Muscle of back (tissue), 11 donors: ENCODE measurements around the gene TBC1D5. TPM values are rescaled to one million over a fixed set of nuclear protein-coding genes. Genes with fewer than 3 reads are reported as not detected.
"Not testable (repeated sequence)": the region's sequence is repeated elsewhere in the genome, so short reads cannot be mapped to it uniquely, and the experiment has no call there.

Experiments used
- DNase-seq, 3 donors: peaks; one replicate each; pipeline versions ENCODE4 v3.0.0 to v3.0.0-alpha.2; 2013
- polyA plus RNA-seq, 10 donors: library from polyadenylated mRNA; unstranded; fragments of 120-200 nt; gene quantifications; one replicate each; pipeline ENCODE4 v1.2.1, GENCODE V29; 2013; ENCODE audit not compliant: insufficient read length in 10 of 10

Gene TBC1D5
- polyA plus RNA-seq, 10 donors = 25.5 to 37.7 (median 32.2) TPM

GRCh38 chr3:17645074-17645698 is 97.2 kb downstream of the TBC1D5 start:
- peak; percentile 23 to 63 (median 43) for DNase-seq

DNA sequence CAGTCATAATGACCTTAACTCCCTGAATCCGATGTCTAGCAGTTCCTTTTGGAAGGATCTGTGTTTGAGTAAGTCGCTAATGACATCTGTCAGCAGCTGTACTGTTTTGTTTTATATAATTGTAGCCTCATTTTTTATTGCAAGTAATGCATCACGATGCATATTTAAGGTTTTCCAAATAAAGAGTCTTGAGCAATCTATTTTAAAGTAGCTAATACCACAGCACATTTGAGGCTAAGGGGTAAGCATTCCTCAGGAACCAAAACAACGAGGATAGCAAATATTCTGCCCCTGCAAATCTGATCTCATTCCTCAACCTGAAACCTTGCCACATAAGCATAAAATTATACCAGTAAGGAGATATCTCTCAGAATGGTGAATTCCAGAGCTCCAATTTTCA is 98.7 kb downstream of the TBC1D5 start:
- DNase-seq = peak in 1 of 3 donors; percentile 53

- DNase-seq = no peak
These were observed 100.0 kb downstream of the TBC1D5 start for GRCh38 chr3:17642474-17642873.

GRCh38 chr3:17640466-17640865 is 102.0 kb downstream of the TBC1D5 start:
- DNase-seq = no peak

GRCh38 chr3:17639765-17640164 is 102.7 kb downstream of the TBC1D5 start:
- DNase-seq = peak in 1 of 3 donors; percentile 78

DNA sequence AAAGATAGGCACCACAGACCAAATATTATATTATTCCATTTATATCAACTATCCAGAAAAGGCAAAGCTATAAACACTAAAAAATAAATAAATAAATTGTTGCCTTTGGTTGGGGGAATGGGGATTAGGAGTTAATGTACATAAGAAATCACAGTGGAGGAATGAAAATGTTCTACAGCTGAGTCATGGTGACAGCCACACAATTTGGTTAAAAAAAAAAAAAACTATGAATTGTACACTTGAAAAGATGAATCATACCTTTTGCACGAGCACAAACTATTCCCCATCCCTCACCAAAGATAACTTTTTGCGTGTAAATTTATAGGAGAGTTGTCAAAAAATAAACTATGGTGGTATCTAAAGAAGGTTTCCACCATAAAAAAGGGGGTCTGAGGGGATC is 103.2 kb downstream of the TBC1D5 start:
- peak in 1 of 3 donors; percentile 54 for DNase-seq

GRCh38 chr3:17638356-17638755 is 104.1 kb downstream of the TBC1D5 start:
- no peak for DNase-seq

- DNase-seq = not testable (repeated sequence)
These were observed 106.8 kb downstream of the TBC1D5 start for GRCh38 chr3:17635675-17636074.

DNA sequence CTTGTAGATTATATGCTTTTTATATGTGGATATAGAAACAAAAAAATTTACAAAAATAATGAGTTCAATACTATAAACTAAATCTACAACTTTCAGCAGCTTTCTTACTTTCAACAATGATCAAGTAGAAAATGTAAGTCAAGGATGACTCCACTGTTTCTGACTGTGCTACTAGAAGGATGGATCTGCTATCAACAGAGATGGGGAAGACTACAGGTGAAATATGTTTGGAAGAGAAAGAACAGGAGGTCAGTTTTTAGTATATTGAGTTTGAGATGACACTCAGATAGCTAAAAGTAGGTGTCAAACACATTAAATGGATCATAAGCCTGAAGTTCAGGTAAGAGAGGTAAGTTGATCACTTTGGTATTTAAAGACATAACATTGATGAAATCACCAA is 107.5 kb downstream of the TBC1D5 start:
- no peak for DNase-seq

- DNase-seq = no peak
These were observed 108.2 kb downstream of the TBC1D5 start for GRCh38 chr3:17634201-17634600.

- DNase-seq = peak in 1 of 3 donors; percentile 34
These were observed 109.9 kb downstream of the TBC1D5 start for GRCh38 chr3:17632401-17633100.

GRCh38 chr3:17631609-17632008 is 110.8 kb downstream of the TBC1D5 start:
- DNase-seq = no peak

DNA sequence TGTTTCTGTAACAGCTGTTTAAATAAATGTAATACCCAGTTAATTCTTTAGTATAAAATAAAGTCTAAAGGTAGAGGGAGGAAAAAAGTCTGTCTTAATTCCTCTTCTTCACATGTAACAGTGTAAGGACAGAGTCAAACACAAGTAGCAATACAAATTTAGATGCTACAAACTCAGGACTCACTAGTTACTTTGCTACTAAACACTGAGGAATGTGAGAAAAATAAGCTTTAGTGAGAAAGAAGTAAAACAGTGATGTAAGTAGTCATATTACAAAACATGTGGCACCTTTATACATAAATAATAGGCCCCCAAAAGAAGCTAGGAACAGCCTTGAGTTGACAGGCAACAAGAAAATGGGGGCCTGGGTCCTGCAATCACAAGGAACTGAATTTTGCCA is 113.0 kb downstream of the TBC1D5 start:
- no peak for DNase-seq

GRCh38 chr3:17626395-17626794 is 116.0 kb downstream of the TBC1D5 start:
- no peak for DNase-seq

GRCh38 chr3:17625133-17625532 is 117.3 kb downstream of the TBC1D5 start:
- DNase-seq = no peak

GRCh38 chr3:17623464-17623863 is 119.0 kb downstream of the TBC1D5 start:
- DNase-seq = no peak

- no peak for DNase-seq
These were observed 122.5 kb downstream of the TBC1D5 start for GRCh38 chr3:17619968-17620367.

DNA sequence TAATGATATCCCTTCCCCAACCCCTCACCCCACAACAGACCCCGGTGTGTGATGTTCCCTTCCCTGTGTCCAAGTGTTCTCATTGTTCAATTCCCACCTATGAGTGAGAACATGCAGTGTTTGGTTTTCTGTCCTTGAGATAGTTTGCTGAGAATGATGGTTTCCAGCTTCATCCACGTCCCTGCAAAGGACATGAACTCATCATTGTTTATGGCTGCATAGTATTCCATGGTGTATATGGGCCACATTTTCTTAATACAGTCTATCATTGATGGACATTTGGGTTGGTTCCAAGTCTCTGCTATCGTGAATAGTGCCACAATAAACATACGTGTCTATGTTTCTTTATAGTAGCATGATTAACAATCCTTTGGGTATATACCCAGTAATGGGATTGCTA is 129.4 kb downstream of the TBC1D5 start:
- DNase-seq = not testable (repeated sequence)

GRCh38 chr3:17607905-17608304 is 134.5 kb downstream of the TBC1D5 start:
- DNase-seq = no peak

- no peak for DNase-seq
These were observed 136.5 kb downstream of the TBC1D5 start for GRCh38 chr3:17605934-17606333.

GRCh38 chr3:17605032-17605431 is 137.4 kb downstream of the TBC1D5 start:
- peak in 1 of 3 donors; percentile 62 for DNase-seq

DNA sequence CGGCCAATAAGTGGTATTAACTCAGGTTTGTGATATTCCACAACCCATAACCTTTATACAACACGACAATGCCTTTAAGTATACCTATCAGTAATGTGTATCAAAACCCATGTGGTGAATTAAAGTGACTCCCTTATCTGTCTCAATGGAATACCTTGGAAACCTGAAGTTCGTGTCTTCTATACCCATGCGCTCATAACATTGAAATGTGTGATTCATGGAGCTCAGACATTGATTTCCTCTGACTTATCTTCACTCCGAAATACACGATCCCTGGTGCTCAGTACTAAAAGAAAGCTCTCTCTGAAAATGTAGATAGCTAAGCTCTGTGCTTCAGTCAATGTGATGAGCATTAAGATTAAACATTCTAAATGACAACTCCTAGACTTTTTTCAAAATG is 140.3 kb downstream of the TBC1D5 start:
- no peak for DNase-seq

DNA sequence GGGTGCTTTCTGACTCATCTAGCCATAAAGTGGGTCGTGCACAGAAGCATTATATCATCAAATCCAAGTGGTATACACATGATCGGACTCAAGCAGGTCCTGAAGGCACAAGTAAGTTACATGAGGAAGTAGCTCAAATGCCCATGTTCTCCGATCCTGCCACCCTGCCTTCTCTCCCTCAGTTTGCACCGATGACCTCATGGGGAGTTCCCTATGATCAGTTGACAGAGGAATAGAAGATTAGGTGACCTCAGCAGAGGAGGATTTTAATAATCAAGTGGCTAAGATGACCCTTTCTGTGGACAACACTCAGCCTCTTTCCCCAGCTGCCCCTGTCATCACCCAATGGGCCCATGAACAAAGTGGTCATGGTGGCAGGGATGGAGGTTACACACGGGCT is 149.5 kb downstream of the TBC1D5 start:
- DNase-seq = no peak

DNA sequence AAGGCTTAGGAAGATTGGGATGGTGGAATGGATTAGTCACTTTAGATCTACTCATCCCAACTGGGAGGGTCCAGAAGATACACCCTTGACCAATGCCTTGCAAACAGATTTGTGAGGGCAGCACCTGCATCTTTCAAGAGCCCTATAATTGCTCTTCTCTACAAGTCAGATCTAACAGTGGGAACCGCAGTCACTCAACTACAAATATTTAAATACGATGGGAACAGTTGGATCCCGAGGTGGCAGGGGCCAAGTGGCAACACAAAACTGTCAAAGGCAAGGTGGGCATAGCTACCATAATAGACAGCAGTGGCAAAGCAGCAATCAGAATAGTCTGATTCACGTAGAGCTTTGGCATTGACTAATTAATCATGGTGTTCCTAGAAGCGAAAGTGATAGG is 152.0 kb downstream of the TBC1D5 start:
- no peak for DNase-seq
